HL-60 (cell line): ENCODE results near the gene NET1.

Source experiments
- DNase-seq, 2 experiments: peaks; one replicate each; pipeline ENCODE4 v3.0.0-alpha.2; 2010 to 2020; ENCODE audit warnings: low read depth in 1 of 2, low spot score in 1 of 2
- H3K27ac ChIP-seq: fragments of 250-450 bp; sonication (Bioruptor Pico); replicated peaks from 2 replicates; pipeline ENCODE4 v1.5.1; 2020; ENCODE audit warnings: mild to moderate bottlenecking, moderate library complexity
- H3K27me3 ChIP-seq: fragments of 250-450 bp; sonication (Bioruptor Pico); 2 replicates; pipeline ENCODE4 v1.5.1; 2021; ENCODE audit warnings: mild to moderate bottlenecking, moderate library complexity; ENCODE audit not compliant: insufficient read depth, poor library complexity, severe bottlenecking
- H3K4me3 ChIP-seq: replicated peaks from 2 replicates; pipeline ENCODE4 v1.5.1; 2011; ENCODE audit warnings: mild to moderate bottlenecking, control low read depth, low read length; ENCODE audit not compliant: insufficient read depth
- GABPA ChIP-seq: IDR thresholded peaks from 2 replicates; pipeline ENCODE4 v1.6.1; 2012; ENCODE audit warnings: low read depth
- POLR2AphosphoS5 ChIP-seq: IDR thresholded peaks from 2 replicates; pipeline ENCODE4 v1.6.1; 2012; ENCODE audit warnings: low read depth
- SPI1 ChIP-seq: IDR thresholded peaks from 2 replicates; pipeline ENCODE4 v1.6.1; 2012; ENCODE audit warnings: low read depth, mild to moderate bottlenecking, borderline replicate concordance
- TF ChIP-seq, protein P1 (sequence below): IDR thresholded peaks from one replicate; pipeline ENCODE4 v1.5.1; 2011; ENCODE audit warnings: low read length, control low read depth, inconsistent platforms; ENCODE audit not compliant: insufficient read depth
- TF ChIP-seq, protein P2 (sequence below): IDR thresholded peaks from 2 replicates; pipeline ENCODE4 v1.6.1; 2012; ENCODE audit warnings: low read depth; ENCODE audit not compliant: insufficient replicate concordance

Gene NET1

DNA sequence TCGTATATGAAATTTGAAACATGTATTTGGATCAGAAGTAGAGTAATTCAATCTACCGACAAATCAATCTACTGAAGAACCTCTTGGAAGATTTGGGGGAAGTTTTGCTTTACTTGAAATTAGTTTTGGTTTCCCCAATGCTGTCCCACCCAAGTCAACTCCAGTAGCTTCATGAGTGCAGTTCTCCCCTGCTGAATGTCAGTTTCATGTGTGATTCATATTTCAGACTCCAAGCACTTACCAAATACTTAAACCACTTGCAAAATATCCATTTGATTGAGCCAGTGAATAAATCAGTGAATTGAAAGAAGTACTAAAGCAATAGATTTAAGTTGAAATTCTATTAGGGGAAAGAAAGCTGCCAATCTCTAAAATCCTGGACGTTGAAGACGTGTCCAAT is 77.7 kb downstream of the NET1 start:
- DNase-seq: no peak
- Histone ChIP-seq H3K27ac (no peak overlapping the region), H3K27me3 (no peaks in the 10 kb centered on the region), H3K4me3 (no peak overlapping the region)
- TF ChIP-seq GABPA: no peak
- TF ChIP-seq, protein P1, sequence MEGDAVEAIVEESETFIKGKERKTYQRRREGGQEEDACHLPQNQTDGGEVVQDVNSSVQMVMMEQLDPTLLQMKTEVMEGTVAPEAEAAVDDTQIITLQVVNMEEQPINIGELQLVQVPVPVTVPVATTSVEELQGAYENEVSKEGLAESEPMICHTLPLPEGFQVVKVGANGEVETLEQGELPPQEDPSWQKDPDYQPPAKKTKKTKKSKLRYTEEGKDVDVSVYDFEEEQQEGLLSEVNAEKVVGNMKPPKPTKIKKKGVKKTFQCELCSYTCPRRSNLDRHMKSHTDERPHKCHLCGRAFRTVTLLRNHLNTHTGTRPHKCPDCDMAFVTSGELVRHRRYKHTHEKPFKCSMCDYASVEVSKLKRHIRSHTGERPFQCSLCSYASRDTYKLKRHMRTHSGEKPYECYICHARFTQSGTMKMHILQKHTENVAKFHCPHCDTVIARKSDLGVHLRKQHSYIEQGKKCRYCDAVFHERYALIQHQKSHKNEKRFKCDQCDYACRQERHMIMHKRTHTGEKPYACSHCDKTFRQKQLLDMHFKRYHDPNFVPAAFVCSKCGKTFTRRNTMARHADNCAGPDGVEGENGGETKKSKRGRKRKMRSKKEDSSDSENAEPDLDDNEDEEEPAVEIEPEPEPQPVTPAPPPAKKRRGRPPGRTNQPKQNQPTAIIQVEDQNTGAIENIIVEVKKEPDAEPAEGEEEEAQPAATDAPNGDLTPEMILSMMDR: no peak
- TF ChIP-seq, protein P2, sequence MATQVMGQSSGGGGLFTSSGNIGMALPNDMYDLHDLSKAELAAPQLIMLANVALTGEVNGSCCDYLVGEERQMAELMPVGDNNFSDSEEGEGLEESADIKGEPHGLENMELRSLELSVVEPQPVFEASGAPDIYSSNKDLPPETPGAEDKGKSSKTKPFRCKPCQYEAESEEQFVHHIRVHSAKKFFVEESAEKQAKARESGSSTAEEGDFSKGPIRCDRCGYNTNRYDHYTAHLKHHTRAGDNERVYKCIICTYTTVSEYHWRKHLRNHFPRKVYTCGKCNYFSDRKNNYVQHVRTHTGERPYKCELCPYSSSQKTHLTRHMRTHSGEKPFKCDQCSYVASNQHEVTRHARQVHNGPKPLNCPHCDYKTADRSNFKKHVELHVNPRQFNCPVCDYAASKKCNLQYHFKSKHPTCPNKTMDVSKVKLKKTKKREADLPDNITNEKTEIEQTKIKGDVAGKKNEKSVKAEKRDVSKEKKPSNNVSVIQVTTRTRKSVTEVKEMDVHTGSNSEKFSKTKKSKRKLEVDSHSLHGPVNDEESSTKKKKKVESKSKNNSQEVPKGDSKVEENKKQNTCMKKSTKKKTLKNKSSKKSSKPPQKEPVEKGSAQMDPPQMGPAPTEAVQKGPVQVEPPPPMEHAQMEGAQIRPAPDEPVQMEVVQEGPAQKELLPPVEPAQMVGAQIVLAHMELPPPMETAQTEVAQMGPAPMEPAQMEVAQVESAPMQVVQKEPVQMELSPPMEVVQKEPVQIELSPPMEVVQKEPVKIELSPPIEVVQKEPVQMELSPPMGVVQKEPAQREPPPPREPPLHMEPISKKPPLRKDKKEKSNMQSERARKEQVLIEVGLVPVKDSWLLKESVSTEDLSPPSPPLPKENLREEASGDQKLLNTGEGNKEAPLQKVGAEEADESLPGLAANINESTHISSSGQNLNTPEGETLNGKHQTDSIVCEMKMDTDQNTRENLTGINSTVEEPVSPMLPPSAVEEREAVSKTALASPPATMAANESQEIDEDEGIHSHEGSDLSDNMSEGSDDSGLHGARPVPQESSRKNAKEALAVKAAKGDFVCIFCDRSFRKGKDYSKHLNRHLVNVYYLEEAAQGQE: no peak
- no peak for TF ChIP-seq SPI1
- TF ChIP-seq POLR2AphosphoS5: no peak

DNA sequence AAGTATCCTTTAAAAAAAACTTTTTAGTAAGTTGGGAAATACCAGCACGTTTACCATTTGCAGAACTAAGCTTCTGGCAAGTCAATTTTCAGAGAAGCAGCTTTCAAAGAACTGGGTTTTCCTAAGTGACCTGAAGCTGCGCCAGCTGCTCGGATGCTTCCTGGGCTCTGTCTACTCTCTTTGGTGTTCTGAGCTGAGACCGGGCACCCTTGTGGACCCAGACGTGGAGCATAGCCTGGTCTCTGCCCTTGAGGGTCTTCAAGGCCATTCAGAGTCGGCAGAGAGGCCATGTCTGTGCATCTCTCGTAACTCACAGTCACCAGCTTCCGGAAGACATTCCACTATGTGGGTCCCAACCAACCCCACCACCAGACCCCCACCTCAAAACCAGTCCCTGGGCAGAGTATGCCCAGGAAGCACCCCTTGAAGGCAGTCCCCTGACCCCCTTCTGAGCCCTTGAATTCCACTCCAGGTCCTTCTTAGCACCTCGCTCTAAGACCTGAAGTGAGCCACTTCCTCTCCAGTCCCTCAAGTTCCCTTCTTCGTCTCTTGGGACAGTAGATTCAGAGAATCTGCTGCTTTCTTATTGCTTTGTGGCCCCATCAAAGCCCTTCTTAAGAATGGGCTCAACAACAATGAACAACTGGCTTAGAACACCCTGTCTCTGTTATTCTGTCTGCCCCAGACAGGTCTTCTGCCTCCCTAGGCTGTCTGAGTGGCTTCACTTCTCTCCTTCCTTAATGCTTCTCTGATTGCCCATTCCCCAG is 78.5 kb downstream of the NET1 start:
- no peaks in the 10 kb centered on the region for H3K27me3 ChIP-seq
- H3K4me3 ChIP-seq: no peak overlapping the region
- DNase-seq: peak in 1 of 2 experiments; percentile 1
- TF ChIP-seq, protein P1: no peak
- peak; percentile 57; the same call in 1 of the 2 replicates for TF ChIP-seq SPI1
- no peak overlapping the region for H3K27ac ChIP-seq

DNA sequence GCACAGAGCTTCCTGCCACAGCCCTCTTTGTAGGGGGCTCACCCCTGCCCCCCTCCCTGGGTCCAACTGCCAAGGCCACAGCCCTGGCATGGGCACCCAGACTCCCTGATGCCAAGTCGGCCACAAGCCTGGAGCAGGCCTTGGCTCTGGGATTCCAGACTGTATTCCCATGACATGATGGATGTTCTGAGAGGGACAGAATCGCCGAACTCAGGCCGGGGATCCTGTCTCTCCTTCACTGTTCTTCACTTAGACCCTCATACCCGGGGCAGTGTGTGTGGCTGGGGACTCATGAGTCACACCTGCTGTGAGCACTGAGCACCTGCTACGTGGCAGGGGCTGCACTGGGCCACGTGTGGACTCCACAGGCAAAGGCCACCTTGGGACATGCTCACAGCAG is 79.1 kb downstream of the NET1 start:
- Histone ChIP-seq H3K27ac (no peak overlapping the region), H3K4me3 (no peak overlapping the region), H3K27me3 (no peaks in the 10 kb centered on the region)
- DNase-seq: no peak
- TF ChIP-seq POLR2AphosphoS5: no peak
- TF ChIP-seq, protein P2: no peak
- TF ChIP-seq GABPA: no peak
- TF ChIP-seq SPI1: no peak
- TF ChIP-seq, protein P1: no peak

DNA sequence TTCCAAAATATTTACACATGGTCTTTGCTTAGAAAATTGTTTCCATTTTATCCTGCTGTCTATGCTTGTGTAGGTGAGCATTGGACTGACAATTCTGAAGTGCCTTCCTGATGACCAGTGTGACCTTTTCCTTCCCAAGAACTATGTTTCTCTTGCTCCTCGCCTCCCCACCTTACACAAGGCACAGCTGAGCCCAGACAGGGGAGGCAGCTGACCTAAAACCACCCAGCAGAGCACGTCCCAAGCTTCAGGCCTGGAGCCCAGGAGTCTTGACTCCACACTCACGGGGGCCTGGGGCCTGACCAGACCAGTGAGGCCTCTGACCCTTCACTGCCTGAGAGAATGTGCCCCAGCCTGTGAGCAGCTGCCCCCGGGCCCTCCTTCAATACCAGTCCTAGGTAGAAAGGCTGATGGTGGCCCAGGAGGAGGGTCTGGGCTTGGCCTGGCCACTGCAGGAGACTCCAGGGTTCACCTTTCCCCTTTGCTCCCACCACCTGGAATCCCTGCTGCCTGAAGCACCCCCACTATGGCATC is 80.0 kb downstream of the NET1 start:
- H3K27me3 ChIP-seq: no peaks in the 10 kb centered on the region
- no peak for DNase-seq
- no peak for TF ChIP-seq SPI1
- TF ChIP-seq, protein P2: no peak
- no peak for TF ChIP-seq GABPA
- TF ChIP-seq POLR2AphosphoS5: no peak
- TF ChIP-seq, protein P1: no peak
- H3K4me3 ChIP-seq: no peak overlapping the region
- H3K27ac ChIP-seq: no peak overlapping the region
